Ishikawa (cell line): ENCODE measurements around the gene PACS1.

Source experiments
- CEBPB ChIP-seq: IDR thresholded peaks from 2 replicates; pipeline ENCODE4 v1.6.1; 2012
- CREB1 ChIP-seq: IDR thresholded peaks from 2 replicates; pipeline ENCODE4 v1.6.1; 2012; ENCODE audit warnings: low read depth
- EGR1 ChIP-seq: IDR thresholded peaks from 2 replicates; pipeline ENCODE4 v1.6.1; 2012
- EP300 ChIP-seq: IDR thresholded peaks from 2 replicates; pipeline ENCODE4 v1.6.1; 2012; ENCODE audit warnings: borderline replicate concordance
- FOXM1 ChIP-seq: IDR thresholded peaks from 2 replicates; pipeline ENCODE4 v1.6.1; 2012; ENCODE audit warnings: low read depth, borderline replicate concordance
- MAX ChIP-seq: IDR thresholded peaks from 2 replicates; pipeline ENCODE4 v1.6.1; 2012
- NFIC ChIP-seq: IDR thresholded peaks from 2 replicates; pipeline ENCODE4 v1.6.1; 2012
- RAD21 ChIP-seq: IDR thresholded peaks from 2 replicates; pipeline ENCODE4 v1.6.1; 2012; ENCODE audit warnings: low read depth
- REST ChIP-seq: IDR thresholded peaks from 2 replicates; pipeline ENCODE4 v1.6.1; 2012; ENCODE audit warnings: low read depth, mild to moderate bottlenecking
- TAF1 ChIP-seq: IDR thresholded peaks from 2 replicates; pipeline ENCODE4 v1.6.1; 2012; ENCODE audit warnings: low read depth, mild to moderate bottlenecking
- TCF12 ChIP-seq: IDR thresholded peaks from 2 replicates; pipeline ENCODE4 v1.6.1; 2012; ENCODE audit warnings: low read depth
- TEAD4 ChIP-seq: IDR thresholded peaks from 2 replicates; pipeline ENCODE4 v1.6.1; 2012
- USF1 ChIP-seq: IDR thresholded peaks from 2 replicates; pipeline ENCODE4 v1.6.1; 2012
- YY1 ChIP-seq: IDR thresholded peaks from 2 replicates; pipeline ENCODE4 v1.6.1; 2012; ENCODE audit warnings: low read depth
- ZBTB7A ChIP-seq: IDR thresholded peaks from 2 replicates; pipeline ENCODE4 v1.6.1; 2012; ENCODE audit warnings: low read depth

PACS1 gene

GRCh38 chr11:66142370-66143263, 72.5 kb downstream of the PACS1 start:
- TF ChIP-seq USF1 (no peak), FOXM1 (no peak), ZBTB7A (no peak), TAF1 (no peak), REST (no peak), CREB1 (no peak), CEBPB (no peak), TEAD4 (no peak), TCF12 (no peak), EP300 (no peak), NFIC (no peak), MAX (no peak), YY1 (no peak), EGR1 (no peak), RAD21 (no peak)

GRCh38 chr11:66143264-66143566, 73.1 kb downstream of the PACS1 start:
- TF ChIP-seq EP300 (no peak), TCF12 (no peak), MAX (no peak), YY1 (no peak), ZBTB7A (no peak), RAD21 (no peak), EGR1 (no peak), FOXM1 (no peak), USF1 (no peak), NFIC (no peak), CREB1 (no peak)

GRCh38 chr11:66143996-66144678, 74.1 kb downstream of the PACS1 start:
- no peak for TF ChIP-seq EP300
- no peak for TF ChIP-seq RAD21
- TF ChIP-seq EGR1 = no peak
- TF ChIP-seq TCF12 = no peak
- TF ChIP-seq NFIC = no peak
- no peak for TF ChIP-seq REST
- TF ChIP-seq YY1 = no peak
- no peak for TF ChIP-seq MAX
- TF ChIP-seq TEAD4 = no peak
- no peak for TF ChIP-seq ZBTB7A
- TF ChIP-seq USF1 = no peak
- TF ChIP-seq CREB1 = no peak
- TF ChIP-seq FOXM1 = no peak
- TF ChIP-seq TAF1 = no peak
- no peak for TF ChIP-seq CEBPB

GRCh38 chr11:66146074-66146473, 76.0 kb downstream of the PACS1 start:
- TF ChIP-seq USF1 (no peak), CEBPB (no peak), EGR1 (no peak), YY1 (no peak), TEAD4 (no peak), RAD21 (no peak), TAF1 (no peak), REST (no peak), ZBTB7A (no peak), NFIC (no peak), TCF12 (no peak), FOXM1 (no peak), CREB1 (no peak), MAX (no peak), EP300 (no peak)
